NOMO-1 treated with DMSO at 0.1 percent for 48 hours (cell line): ENCODE measurements around the gene LZIC.
A peak's percentile ranks its signal among the peaks of the same experiment; 100 is the strongest.
"Not testable (repeated sequence)": the region's sequence is repeated elsewhere in the genome, so short reads cannot be mapped to it uniquely, and the experiment has no call there.

ENCODE experiments used
- DNase-seq: peaks from one replicate; lab custom pipeline; 2025; ENCODE audit not compliant: unreplicated experiment; lab: John Stamatoyannopoulos, UW

Gene LZIC

GRCh38 chr1:9942939-9943788, at the start of gene LZIC, which contains the start of gene NMNAT1:
LZIC (minus strand) TSS chr1:9943391; CDS start chr1:9936619, 6,772 bp downstream.
NMNAT1 (plus strand) TSS chr1:9943475; CDS start chr1:9972074, 28,599 bp downstream.
- DNase-seq: peak; percentile 89

GRCh38 chr1:9992910-9993309, 49.7 kb upstream of the LZIC start:
- DNase-seq: no peak

GRCh38 chr1:9990944-9991343, 47.8 kb upstream of the LZIC start:
- DNase-seq: peak; percentile 38

- no peak for DNase-seq
These were observed 46.6 kb upstream of the LZIC start for GRCh38 chr1:9989773-9990172.

GRCh38 chr1:9985001-9985400, 41.8 kb upstream of the LZIC start:
- no peak for DNase-seq

- no peak for DNase-seq
These were observed 41.1 kb upstream of the LZIC start for GRCh38 chr1:9984253-9984652.

- DNase-seq: no peak
These were observed 17.7 kb upstream of the LZIC start for GRCh38 chr1:9960706-9961562.

- no peak for DNase-seq
These were observed 16.8 kb upstream of the LZIC start for GRCh38 chr1:9960011-9960410.

GRCh38 chr1:9957726-9958125, 14.5 kb upstream of the LZIC start:
- no peak for DNase-seq

- DNase-seq: no peak
These were observed 3.1 kb upstream of the LZIC start for GRCh38 chr1:9946315-9946714.

- peak; percentile 82 for DNase-seq
These were observed 722 bp downstream of the LZIC start for GRCh38 chr1:9942399-9942938.

- DNase-seq: no peak
These were observed 13.5 kb downstream of the LZIC start for GRCh38 chr1:9929431-9930385.

GRCh38 chr1:9927259-9927658, 15.9 kb downstream of the LZIC start:
- no peak for DNase-seq

- peak; percentile 49 for DNase-seq
These were observed 20.8 kb downstream of the LZIC start for GRCh38 chr1:9922342-9922741.

- DNase-seq: no peak
These were observed 22.6 kb downstream of the LZIC start for GRCh38 chr1:9920606-9921005.

- no peak for DNase-seq
These were observed 25.3 kb downstream of the LZIC start for GRCh38 chr1:9917901-9918300.

GRCh38 chr1:9917495-9917894, 25.7 kb downstream of the LZIC start:
- not testable (repeated sequence) for DNase-seq

- DNase-seq: no peak
These were observed 26.7 kb downstream of the LZIC start for GRCh38 chr1:9916452-9916851.

GRCh38 chr1:9914610-9914937, 28.6 kb downstream of the LZIC start:
- DNase-seq: no peak

- peak; percentile 72 for DNase-seq
These were observed 30.8 kb downstream of the LZIC start for GRCh38 chr1:9912264-9912936.
